K562 (cell line): ENCODE data around the gene TRERF1. TPM values are rescaled to one million over a fixed set of nuclear protein-coding genes. Genes with fewer than 3 reads are reported as not detected.

ENCODE experiments used
- ATAC-seq: fragments of 200-7000 bp; cut with Tn5 transposase; 3 replicates; pipeline ENCODE4 v1.9.1; 2020; ENCODE audit warnings: moderate library complexity
- BruUV-seq: library from RNA; stranded (reverse); fragments of 400-500 nt; replicated peaks from 2 replicates; lab custom pipeline; 2021; lab: Mats Ljungman, UMichigan
- CTCF ChIA-PET: fragments of 300-600 bp; formaldehyde crosslinking; extraction: SDS; loops from one replicate; lab custom pipeline; 2021; ENCODE audit warnings: low intra/inter-chr PET ratio; lab: Yijun Ruan, JAX
- POLR2A ChIA-PET: fragments of 300-600, 350-650 bp; sonication (Branson Sonifier 250); formaldehyde crosslinking; extraction: SDS; loops from one replicate; lab custom pipeline; 2021; ENCODE audit warnings: antibody characterized with exemption, inconsistent platforms; lab: Yijun Ruan, JAX
- DNase-seq, 4 experiments: peaks; one replicate each; pipeline versions ENCODE4 v3.0.0 to v3.0.0-alpha.2; 2011 to 2018; ENCODE audit warnings: low spot score in 3 of 4, mixed read lengths in 3 of 4; ENCODE audit errors: extremely low read depth in 1 of 4
- FAIRE-seq: peaks from 2 replicates; lab custom pipeline; 2011; peaks lifted over from hg19 to GRCh38; lab: Jason Lieb, UNC
- H2AFZ ChIP-seq: 2 replicates; pipeline ENCODE4 v1.6.0; 2011; ENCODE audit warnings: low read depth, low read length, control low read depth, inconsistent platforms
- H3K27ac ChIP-seq: fragments of 200-600 bp; 3 replicates; pipeline ENCODE4 v1.8.0; 2011; ENCODE audit warnings: low read depth, mild to moderate bottlenecking, control low read depth, inconsistent platforms, low read length, moderate library complexity, mixed read lengths; ENCODE audit errors: extremely low read depth
- H3K27me3 ChIP-seq, 2 experiments: fragments of 300-600 bp in 1 of 2; 2 replicates in 1 of 2; 3 replicates in 1 of 2; pipeline versions ENCODE4 v1.6.0 to v1.8.0; 2011; ENCODE audit warnings: inconsistent platforms in 2 of 2, low read length in 2 of 2, mild to moderate bottlenecking in 1 of 2, mixed read lengths in 1 of 2, moderate library complexity in 1 of 2; ENCODE audit not compliant: control insufficient read depth in 2 of 2, insufficient read depth in 2 of 2
- H3K36me3 ChIP-seq: fragments of 300-600 bp; 3 replicates; pipeline ENCODE4 v1.8.0; 2011; ENCODE audit warnings: mild to moderate bottlenecking, low read length, inconsistent platforms; ENCODE audit not compliant: control insufficient read depth, insufficient read depth
- H3K4me1 ChIP-seq, 2 experiments: fragments of 200-600 bp in 1 of 2; replicated peaks in 1 of 2; 2 replicates in 1 of 2; 3 replicates in 1 of 2; pipeline versions ENCODE4 v1.5.1 to v1.8.0; 2011; ENCODE audit warnings: inconsistent platforms in 2 of 2, low read length in 2 of 2, mild to moderate bottlenecking in 1 of 2, mixed read lengths in 1 of 2, moderate library complexity in 1 of 2; ENCODE audit not compliant: control insufficient read depth in 2 of 2, insufficient read depth in 2 of 2
- H3K4me2 ChIP-seq: 2 replicates; pipeline ENCODE4 v1.6.1; 2011; ENCODE audit warnings: low read length, control low read depth, inconsistent platforms, mixed read lengths; ENCODE audit not compliant: insufficient read depth
- H3K4me3 ChIP-seq: fragments of 200-600 bp; sonication (generic), shearing (Covaris generic); 2 replicates; pipeline ENCODE4 v1.5.1; 2016; ENCODE audit warnings: control low read depth, inconsistent platforms
- H3K79me2 ChIP-seq: fragments of 200-600 bp; 3 replicates; pipeline ENCODE4 v1.8.0; 2011; ENCODE audit warnings: low read length, inconsistent platforms; ENCODE audit not compliant: control insufficient read depth, insufficient read depth
- H3K9ac ChIP-seq, 2 experiments: 2 replicates each; pipeline versions ENCODE4 v1.6.0 to v1.6.1; 2011; ENCODE audit warnings: low read depth in 2 of 2, low read length in 2 of 2, control low read depth in 1 of 2, inconsistent platforms in 1 of 2, mild to moderate bottlenecking in 1 of 2, mixed read lengths in 1 of 2; ENCODE audit not compliant: insufficient read depth in 1 of 2
- H3K9me1 ChIP-seq: one replicate; pipeline ENCODE4 v1.6.0; 2011; ENCODE audit warnings: inconsistent platforms, mild to moderate bottlenecking, low read length, moderate library complexity; ENCODE audit not compliant: control insufficient read depth, insufficient read depth
- H3K9me3 ChIP-seq: replicated peaks from 2 replicates; pipeline ENCODE4 v1.5.1; 2011; ENCODE audit warnings: low read depth, low read length, inconsistent platforms; ENCODE audit not compliant: control insufficient read depth, insufficient read depth
- H4K20me1 ChIP-seq: replicated peaks from 2 replicates; pipeline ENCODE4 v1.6.1; 2011; ENCODE audit warnings: low read length, inconsistent platforms, mixed read lengths; ENCODE audit not compliant: control insufficient read depth, insufficient read depth
- ARID1B ChIP-seq: fragments of 450-650 bp; IDR thresholded peaks from 2 replicates; pipeline ENCODE4 v1.6.1; 2016; ENCODE audit warnings: antibody characterized with exemption, mild to moderate bottlenecking, inconsistent platforms
- CBFA2T2 ChIP-seq: fragments of 450-650 bp; conservative IDR thresholded peaks from 2 replicates; pipeline ENCODE4 v1.6.1; 2017; ENCODE audit warnings: mild to moderate bottlenecking
- CBFA2T3 ChIP-seq: fragments of 450-650 bp; IDR thresholded peaks from 2 replicates; pipeline ENCODE4 v1.6.1; 2017
- DIDO1 ChIP-seq: fragments of 450-650 bp; IDR thresholded peaks from 2 replicates; pipeline ENCODE4 v1.6.1; 2016; ENCODE audit warnings: low read depth, missing biosample characterization, missing genetic modification characterization
- ETS2 ChIP-seq: IDR thresholded peaks from 2 replicates; pipeline ENCODE4 v1.6.1; 2016; ENCODE audit warnings: borderline replicate concordance, missing genetic modification characterization, mild to moderate bottlenecking, moderate library complexity, missing compliant biosample characterization; ENCODE audit not compliant: poor library complexity, severe bottlenecking
- HDAC3 ChIP-seq: fragments of 450-650 bp; IDR thresholded peaks from 2 replicates; pipeline ENCODE4 v1.6.1; 2018; ENCODE audit warnings: borderline replicate concordance, mild to moderate bottlenecking, moderate library complexity; ENCODE audit not compliant: partially characterized antibody
- MEIS2 ChIP-seq: fragments of 450-650 bp; IDR thresholded peaks from 2 replicates; pipeline ENCODE4 v1.6.1; 2014; ENCODE audit warnings: mild to moderate bottlenecking; ENCODE audit not compliant: partially characterized antibody
- PHF21A ChIP-seq: fragments of 450-650 bp; IDR thresholded peaks from 2 replicates; pipeline ENCODE4 v1.6.1; 2017; ENCODE audit warnings: low read depth, borderline replicate concordance
- SMAD3 ChIP-seq: fragments of 450-650 bp; formaldehyde crosslinking; conservative IDR thresholded peaks from 2 replicates; pipeline ENCODE4 v1.4.0; 2020; ENCODE audit warnings: mild to moderate bottlenecking
- U2AF1 ChIP-seq: fragments of 200-400 bp; formaldehyde crosslinking; optimal IDR thresholded peaks from 2 replicates; pipeline ENCODE3; 2017; ENCODE audit warnings: mild to moderate bottlenecking, low read depth, low read length, moderate library complexity
- ZBTB17 ChIP-seq: fragments of 450-650 bp; formaldehyde crosslinking; IDR thresholded peaks from 2 replicates; pipeline ENCODE4 v1.4.0; 2020; ENCODE audit warnings: mild to moderate bottlenecking
- ZNF282 ChIP-seq: sonication (generic); formaldehyde crosslinking; IDR thresholded peaks from 2 replicates; pipeline ENCODE4 v1.8.1; 2023; ENCODE audit warnings: missing genetic modification reagents
- ZNF586 ChIP-seq: fragments of 450-650 bp; formaldehyde crosslinking; conservative IDR thresholded peaks from 2 replicates; pipeline ENCODE4 v1.4.0; 2020; ENCODE audit warnings: mild to moderate bottlenecking, moderate library complexity
- WGBS: fragments of 100-300 bp; shearing (Covaris generic); methylation state at CpG from one replicate; pipeline ENCODE4 v1.1.6; 2016; ENCODE audit warnings: low coverage, mixed read lengths; ENCODE audit not compliant: insufficient coverage; ENCODE audit errors: missing lambda C conversion rate; 5-methylcytosine and 5-hydroxymethylcytosine counted together
- in situ Hi-C: fragments of 300-500 bp; cut with MboI; formaldehyde crosslinking; loops from 4 replicates; pipeline ENCODE4 v1.15.0; 2018; ENCODE audit warnings: inconsistent platforms, mixed read lengths
- intact Hi-C: fragments of 100-400 bp; cut with micrococcal nuclease; formaldehyde crosslinking; loops from 2 replicates; pipeline ENCODE4 v1.14.2; 2022
- polyA plus RNA-seq, 8 experiments: library from polyadenylated mRNA; depleted of rRNA in 4 of 8; stranded (reverse) in 5 of 8; unstranded in 3 of 8; fragments of >200 nt; fragmentation: Nextera tagmentation in 2 of 8; fragmentation: Illumina TruSeq in 1 of 8; extraction: Ambion mirVana in 2 of 8; extraction: Trizol in 1 of 8; gene quantifications; 2 replicates each; pipeline versions ENCODE4 v1.2.1 to v1.2.3, GENCODE V29; 2011 to 2014; ENCODE audit warnings: inconsistent platforms in 1 of 8, missing spikeins in 1 of 8
- total RNA-seq, 7 experiments: library from RNA; depleted of rRNA in 6 of 7; stranded (reverse); fragments of >200 nt in 6 of 7; fragmentation: Illumina TruSeq in 2 of 7; extraction: Trizol in 2 of 7; gene quantifications; 2 replicates each; pipeline versions ENCODE4 v1.2.1 to v1.2.3, GENCODE V29; 2011 to 2021; ENCODE audit warnings: low replicate concordance in 1 of 7
- TF ChIP-seq, protein P1 (sequence below), 2 experiments: fragments of 450-650 bp; IDR thresholded peaks; 2 replicates each; pipeline ENCODE4 v1.6.1; 2016
- TF ChIP-seq, protein P2 (sequence below), 2 experiments: IDR thresholded peaks in 1 of 2; conservative IDR thresholded peaks in 1 of 2; 2 replicates each; pipeline ENCODE4 v1.6.1; 2016; ENCODE audit warnings: low read depth in 2 of 2, mild to moderate bottlenecking in 1 of 2, missing compliant biosample characterization in 1 of 2, missing genetic modification characterization in 1 of 2, moderate library complexity in 1 of 2

The TRERF1 gene
- total and polyA plus RNA-seq, 9 of the 15 experiments (the other 6 are each of a cell fraction or from before 2014, with no cell fraction given): 0.04 to 0.20 (median 0.07) TPM; not detected in 3

DNA sequence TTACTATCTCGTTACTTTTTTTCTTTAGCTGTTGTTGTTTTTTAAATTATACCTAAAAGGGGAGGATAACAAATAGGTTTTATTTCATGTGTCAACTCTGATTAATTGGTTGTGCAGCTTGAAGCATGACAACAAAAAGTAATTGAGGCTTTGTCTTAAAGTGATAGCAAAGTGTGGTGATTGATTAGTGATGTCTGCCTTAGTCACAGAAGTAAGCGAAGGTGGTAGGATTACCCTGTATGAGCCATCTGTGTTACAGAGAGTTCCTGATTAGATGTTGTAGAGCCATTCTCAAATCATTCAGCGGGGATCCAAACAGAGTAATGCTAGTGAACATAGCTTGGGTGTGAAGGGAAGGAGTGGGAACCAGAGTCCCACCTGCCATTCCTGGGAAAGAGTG lies 219.7 kb downstream of the TRERF1 start:
- no peaks in the 10 kb centered on the region for H4K20me1 ChIP-seq
- no peaks in the 10 kb centered on the region for H3K27me3 ChIP-seq
- ATAC-seq (no peak), FAIRE-seq (no peak), DNase-seq (no peak)
- ChIA-PET POLR2A (interaction anchor here (0.5 to 0.7 kb wide), 3 partner anchors 11 to 127 kb away, joined by 3 to 4 read pairs (median 3); no protein-coding TSS in a partner anchor), CTCF (interaction anchor here (3.5 kb wide), 1 partner anchor 65 kb away, joined by 38 read pairs; no protein-coding TSS in a partner anchor)
- H3K36me3 ChIP-seq: no peaks in the 10 kb centered on the region
- intact Hi-C loops: no loop called here
- H3K79me2 ChIP-seq: no peaks in the 10 kb centered on the region
- no peak overlapping the region for H3K4me3 ChIP-seq
- H3K9me1 ChIP-seq: no peaks in the 10 kb centered on the region
- no peaks in the 10 kb centered on the region for H3K9me3 ChIP-seq
- in situ Hi-C loops: no loop called here
- H3K4me2 ChIP-seq: no peak overlapping the region
- H3K27ac ChIP-seq: no peak overlapping the region
- H3K4me1 ChIP-seq: peaks cover 13 to 14% of the 10 kb centered on the region in 2 experiments
- H2AFZ ChIP-seq: peak overlapping the region; percentile 37
- WGBS: 14% methylated on average over 3 of the region's 3 CpGs
- H3K9ac ChIP-seq: no peak overlapping the region
- BruUV-seq: no TSS peak
- TF ChIP-seq MEIS2: peak; percentile 28
- TF ChIP-seq HDAC3: no peak
- 0 out of 2 replicates have a peak, but pooled peaks have one; percentile 4 for TF ChIP-seq CBFA2T2
- TF ChIP-seq ZNF586 (CRISPR knock-in tag): no peak
- TF ChIP-seq ZNF282: no peak
- TF ChIP-seq ARID1B: no peak
- TF ChIP-seq, protein P1, sequence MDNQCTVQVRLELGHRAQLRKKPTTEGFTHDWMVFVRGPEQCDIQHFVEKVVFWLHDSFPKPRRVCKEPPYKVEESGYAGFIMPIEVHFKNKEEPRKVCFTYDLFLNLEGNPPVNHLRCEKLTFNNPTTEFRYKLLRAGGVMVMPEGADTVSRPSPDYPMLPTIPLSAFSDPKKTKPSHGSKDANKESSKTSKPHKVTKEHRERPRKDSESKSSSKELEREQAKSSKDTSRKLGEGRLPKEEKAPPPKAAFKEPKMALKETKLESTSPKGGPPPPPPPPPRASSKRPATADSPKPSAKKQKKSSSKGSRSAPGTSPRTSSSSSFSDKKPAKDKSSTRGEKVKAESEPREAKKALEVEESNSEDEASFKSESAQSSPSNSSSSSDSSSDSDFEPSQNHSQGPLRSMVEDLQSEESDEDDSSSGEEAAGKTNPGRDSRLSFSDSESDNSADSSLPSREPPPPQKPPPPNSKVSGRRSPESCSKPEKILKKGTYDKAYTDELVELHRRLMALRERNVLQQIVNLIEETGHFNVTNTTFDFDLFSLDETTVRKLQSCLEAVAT (IDR thresholded peaks at IDR 0.05): peak in 1 of 2 experiments; percentile 95; a peak in 2 of 4 replicates
- no peak for TF ChIP-seq ETS2
- TF ChIP-seq PHF21A: 0 out of 2 replicates have a peak, but pooled peaks have one; percentile 13
- TF ChIP-seq U2AF1: no peak
- TF ChIP-seq CBFA2T3: peak; percentile 44; the same call in 1 of the 2 replicates
- no peak for TF ChIP-seq DIDO1
- TF ChIP-seq SMAD3 (CRISPR knock-in tag): no peak
- TF ChIP-seq, protein P2, sequence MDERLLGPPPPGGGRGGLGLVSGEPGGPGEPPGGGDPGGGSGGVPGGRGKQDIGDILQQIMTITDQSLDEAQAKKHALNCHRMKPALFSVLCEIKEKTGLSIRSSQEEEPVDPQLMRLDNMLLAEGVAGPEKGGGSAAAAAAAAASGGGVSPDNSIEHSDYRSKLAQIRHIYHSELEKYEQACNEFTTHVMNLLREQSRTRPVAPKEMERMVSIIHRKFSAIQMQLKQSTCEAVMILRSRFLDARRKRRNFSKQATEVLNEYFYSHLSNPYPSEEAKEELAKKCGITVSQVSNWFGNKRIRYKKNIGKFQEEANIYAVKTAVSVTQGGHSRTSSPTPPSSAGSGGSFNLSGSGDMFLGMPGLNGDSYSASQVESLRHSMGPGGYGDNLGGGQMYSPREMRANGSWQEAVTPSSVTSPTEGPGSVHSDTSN (CRISPR knock-in tag; IDR thresholded peaks at IDR 0.05; ENCODE audit: low read depth): no peak
- TF ChIP-seq, protein P2 (tag; conservative IDR thresholded peaks at IDR 0.05; ENCODE audit: low read depth): 0 out of 2 replicates have a peak, but pooled peaks have one; percentile 22
- TF ChIP-seq ZBTB17 (CRISPR knock-in tag): peak; percentile 91
